Transverse colon (tissue), 4 donors: ENCODE results near the gene SPRR3. TPM values are rescaled to one million over a fixed set of nuclear protein-coding genes. Genes with fewer than 3 reads are reported as not detected.

Experiments used
- DNase-seq: peaks from one replicate; pipeline ENCODE4 v3.0.0-alpha.2; 2019
- H3K27ac ChIP-seq, 4 donors: fragments of 200-600 bp; sonication (generic); 2 replicates each; pipeline ENCODE4 v1.5.1; 2016 to 2018; ENCODE audit warnings: inconsistent platforms in 4 of 4
- H3K27me3 ChIP-seq: fragments of 200-600 bp; sonication (generic); 2 replicates; pipeline ENCODE4 v1.5.1; 2017; ENCODE audit warnings: inconsistent platforms
- H3K36me3 ChIP-seq, 4 donors: fragments of 200-600 bp; sonication (generic); 2 replicates each; pipeline ENCODE4 v1.5.1; 2017 to 2019; ENCODE audit warnings: inconsistent platforms in 4 of 4
- H3K4me1 ChIP-seq, 4 donors: fragments of 200-600 bp; sonication (generic); 2 replicates each; pipeline ENCODE4 v1.5.1; 2017 to 2020; ENCODE audit warnings: inconsistent platforms in 4 of 4
- H3K4me3 ChIP-seq, 4 donors: fragments of 200-600 bp; sonication (generic); 1 replicate in 1 of 4; 2 replicates in 3 of 4; pipeline versions ENCODE4 v1.5.1 to v1.6.1; 2017 to 2019; ENCODE audit warnings: inconsistent platforms in 4 of 4
- H3K9me3 ChIP-seq, 2 donors: fragments of 200-600 bp; sonication (generic); 2 replicates each; pipeline ENCODE4 v1.5.1; 2017 to 2019; ENCODE audit warnings: inconsistent platforms in 2 of 2
- EP300 ChIP-seq: sonication (generic); formaldehyde crosslinking; IDR thresholded peaks from one replicate; pipeline ENCODE4 v1.6.1; 2017; ENCODE audit warnings: antibody characterized with exemption, low read depth
- POLR2A ChIP-seq: fragments of 450-650 bp; IDR thresholded peaks from one replicate; pipeline ENCODE4 v1.6.1; 2016; ENCODE audit warnings: antibody characterized with exemption, mild to moderate bottlenecking, moderate library complexity
- POLR2AphosphoS5 ChIP-seq, 3 donors: sonication (generic); formaldehyde crosslinking; IDR thresholded peaks; one replicate each; pipeline ENCODE4 v1.6.1; 2016; ENCODE audit warnings: antibody characterized with exemption in 3 of 3
- WGBS, 2 donors: methylation state at CpG; one replicate each; pipeline ENCODE4 v1.1.5; 2018; ENCODE audit warnings: low coverage in 1 of 2; 5-methylcytosine and 5-hydroxymethylcytosine counted together
- in situ Hi-C, 4 donors: fragments of 200-750 bp; cut with MboI; loops; one replicate each; pipeline versions ENCODE4 v1.15.0 to v1.15.1; 2017; ENCODE audit warnings: low sequenced_read_pairs in 3 of 4, low pct_ligation_motif_present in 1 of 4, low pct_unique_long_range_greater_than_20kb in 1 of 4
- intact Hi-C: fragments of 100-400 bp; cut with DNase I; formaldehyde crosslinking; loops from one replicate; pipeline ENCODE4 v1.15.1; 2023; ENCODE audit warnings: low total_unique reads
- small RNA-seq, 4 donors: library from RNA; depleted of rRNA; stranded (forward); fragments of <200 nt; gene quantifications; one replicate each; pipeline ENCODE3, GENCODE V24; 2016
- total RNA-seq, 4 donors: library from RNA; depleted of rRNA; stranded (reverse); fragments of >200 nt; gene quantifications; one replicate each; pipeline ENCODE4 v1.1.0, GENCODE V29; 2016
- TF ChIP-seq, protein P1 (sequence below), 5 experiments: fragments of 200-600 bp in 3 of 5; fragments of 450-650 bp in 2 of 5; sonication (generic) in 3 of 5; IDR thresholded peaks; 1 replicate in 2 of 5; 2 replicates in 3 of 5; pipeline ENCODE4 v1.5.1; 2016 to 2017; ENCODE audit warnings: antibody characterized with exemption in 5 of 5, inconsistent platforms in 3 of 5, mild to moderate bottlenecking in 2 of 5, moderate library complexity in 1 of 5

SPRR3 gene
- total RNA-seq, 4 donors from 2014 or later = not detected

GRCh38 chr1:153032677-153033308 lies 31.2 kb downstream of the SPRR3 start:
- H3K9me3 ChIP-seq = no peaks in the 10 kb centered on the region
- DNase-seq = no peak
- H3K36me3 ChIP-seq = no peaks in the 10 kb centered on the region
- H3K27me3 ChIP-seq = no peaks in the 10 kb centered on the region
- in situ Hi-C loops (no loop called here), intact Hi-C loops (no loop called here)
- 44 to 60% methylated on average over 2 to 3 of the region's 3 CpGs for WGBS, 2 donors
- TF ChIP-seq, protein P1, sequence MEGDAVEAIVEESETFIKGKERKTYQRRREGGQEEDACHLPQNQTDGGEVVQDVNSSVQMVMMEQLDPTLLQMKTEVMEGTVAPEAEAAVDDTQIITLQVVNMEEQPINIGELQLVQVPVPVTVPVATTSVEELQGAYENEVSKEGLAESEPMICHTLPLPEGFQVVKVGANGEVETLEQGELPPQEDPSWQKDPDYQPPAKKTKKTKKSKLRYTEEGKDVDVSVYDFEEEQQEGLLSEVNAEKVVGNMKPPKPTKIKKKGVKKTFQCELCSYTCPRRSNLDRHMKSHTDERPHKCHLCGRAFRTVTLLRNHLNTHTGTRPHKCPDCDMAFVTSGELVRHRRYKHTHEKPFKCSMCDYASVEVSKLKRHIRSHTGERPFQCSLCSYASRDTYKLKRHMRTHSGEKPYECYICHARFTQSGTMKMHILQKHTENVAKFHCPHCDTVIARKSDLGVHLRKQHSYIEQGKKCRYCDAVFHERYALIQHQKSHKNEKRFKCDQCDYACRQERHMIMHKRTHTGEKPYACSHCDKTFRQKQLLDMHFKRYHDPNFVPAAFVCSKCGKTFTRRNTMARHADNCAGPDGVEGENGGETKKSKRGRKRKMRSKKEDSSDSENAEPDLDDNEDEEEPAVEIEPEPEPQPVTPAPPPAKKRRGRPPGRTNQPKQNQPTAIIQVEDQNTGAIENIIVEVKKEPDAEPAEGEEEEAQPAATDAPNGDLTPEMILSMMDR (IDR thresholded peaks at IDR 0.05) = no peak
- no peak for TF ChIP-seq POLR2AphosphoS5 (IDR thresholded peaks at IDR 0.05)
- TF ChIP-seq POLR2A = no peak
- no peak for TF ChIP-seq EP300
- no peak overlapping the region for H3K4me3 ChIP-seq
- H3K27ac ChIP-seq = no peak overlapping the region
- no peaks in the 10 kb centered on the region for H3K4me1 ChIP-seq

DNA sequence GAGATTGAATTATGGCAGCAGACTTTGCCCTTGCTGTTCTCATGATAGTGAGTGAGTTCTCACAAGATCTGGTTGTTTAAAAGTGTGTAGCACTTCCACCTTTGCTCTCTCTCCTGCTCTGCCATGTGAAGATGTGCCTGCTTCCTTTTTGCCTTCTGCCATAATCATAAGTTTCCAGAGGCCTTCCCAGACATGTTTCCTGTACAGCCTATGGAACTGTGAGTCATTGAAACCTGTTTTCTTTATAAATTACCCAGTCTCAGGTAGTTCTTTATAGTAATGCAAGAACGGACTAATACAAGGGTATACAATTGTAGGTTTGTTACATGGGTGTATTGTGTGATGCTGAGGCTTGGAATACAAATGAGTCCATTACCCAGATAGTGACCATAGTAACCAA lies 33.7 kb downstream of the SPRR3 start:
- Histone ChIP-seq H3K27ac (no peak overlapping the region), H3K36me3 (no peaks in the 10 kb centered on the region), H3K27me3 (no peaks in the 10 kb centered on the region), H3K4me1 (no peaks in the 10 kb centered on the region), H3K9me3 (no peaks in the 10 kb centered on the region), H3K4me3 (no peak overlapping the region)
- intact Hi-C loops = no loop called here
- 80 to 100% methylated on average over 1 of the region's 1 CpG for whole genome bisulfite sequencing, 2 donors
- TF ChIP-seq, protein P1 (IDR thresholded peaks at IDR 0.05) = no peak
- TF ChIP-seq POLR2AphosphoS5 (IDR thresholded peaks at IDR 0.05) = no peak
- TF ChIP-seq EP300 = no peak
- no peak for DNase-seq
- in situ Hi-C loops = no loop called here

DNA sequence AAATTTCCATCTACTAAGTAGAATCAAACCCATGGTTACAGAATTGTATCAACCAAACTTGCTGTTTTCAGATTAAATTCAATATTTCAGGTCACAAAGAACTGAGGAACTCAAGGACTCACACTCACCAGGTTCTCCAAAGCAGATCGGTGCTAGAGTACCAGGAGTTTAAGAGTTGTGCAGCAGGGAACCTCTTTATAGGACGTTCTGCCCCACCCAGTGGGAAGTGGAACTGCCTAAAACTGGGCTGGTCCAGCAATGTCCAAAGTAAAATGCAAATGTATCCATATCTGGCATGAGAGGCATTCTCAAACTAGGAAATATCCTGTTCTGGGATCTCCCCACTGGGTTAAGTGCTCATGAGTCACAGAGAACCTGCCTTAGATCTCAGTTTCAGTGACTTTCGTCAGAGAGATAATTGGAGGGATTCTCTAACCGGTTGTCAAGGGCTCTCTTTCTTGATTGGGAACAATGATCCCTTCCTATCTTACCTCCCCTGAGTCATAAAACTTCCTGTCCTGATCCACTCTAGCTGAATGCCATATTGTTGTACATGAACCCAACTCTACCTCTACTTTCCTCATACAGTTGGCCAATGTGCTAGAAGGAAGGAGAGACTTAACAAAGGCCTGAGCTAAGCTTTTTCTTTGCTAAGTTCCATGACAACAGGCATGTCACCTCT lies 39.5 kb downstream of the SPRR3 start, which contains the start of gene SPRR2D:
SPRR2D (minus strand) TSS at position 171 of the 682 bp plus-strand sequence. CDS start 774 bp downstream, outside the sequence.
- no peak for TF ChIP-seq EP300
- no peak for TF ChIP-seq POLR2AphosphoS5 (IDR thresholded peaks at IDR 0.05)
- TF ChIP-seq, protein P1 (IDR thresholded peaks at IDR 0.05) = no peak
- TF ChIP-seq POLR2A = no peak
- H3K27ac ChIP-seq = no peak within 1 kb of the TSS
- no peaks in the 10 kb centered on the region for H3K4me1 ChIP-seq
- in situ Hi-C loops = no loop called here
- no peaks in the 10 kb centered on the region for H3K27me3 ChIP-seq
- H3K36me3 ChIP-seq = no peaks in the 10 kb centered on the region
- DNase-seq = no peak
- no peak within 1 kb of the TSS for H3K4me3 ChIP-seq
- 58 to 92% methylated on average over 2 to 4 of the region's 4 CpGs for WGBS, 2 donors
- intact Hi-C loops = no loop called here
- H3K9me3 ChIP-seq = no peaks in the 10 kb centered on the region

DNA sequence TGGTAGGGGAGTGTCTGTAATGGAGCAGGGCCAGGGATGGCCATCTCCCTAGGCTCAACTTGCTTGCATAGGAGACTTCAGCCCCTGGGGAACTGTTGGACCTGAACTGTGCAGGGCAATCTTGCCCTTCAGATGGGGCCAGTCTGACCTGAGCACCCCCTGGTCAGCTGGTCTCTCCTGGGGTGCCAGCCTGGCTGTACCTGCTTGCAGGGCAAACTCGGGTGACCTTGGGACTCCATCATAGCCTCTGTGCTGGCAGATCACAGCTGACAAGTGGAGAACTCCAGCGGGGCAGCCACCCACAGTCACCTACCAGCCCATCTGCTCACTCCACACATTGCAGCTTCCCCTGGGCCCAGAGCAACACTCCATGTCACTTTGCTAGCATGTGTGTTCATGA lies 47.7 kb downstream of the SPRR3 start:
- 94% methylated on average over 2 of the region's 2 CpGs; no CpG with 5 or more reads in 1 of the 2 donors for WGBS, 2 donors
- in situ Hi-C loops = no loop called here
- no peak for TF ChIP-seq POLR2A
- TF ChIP-seq POLR2AphosphoS5 (IDR thresholded peaks at IDR 0.05) = no peak
- TF ChIP-seq, protein P1 (IDR thresholded peaks at IDR 0.05) = no peak
- no peak for TF ChIP-seq EP300
- Histone ChIP-seq H3K27me3 (no peaks in the 10 kb centered on the region), H3K36me3 (no peaks in the 10 kb centered on the region), H3K9me3 (no peaks in the 10 kb centered on the region), H3K4me1 (no peaks in the 10 kb centered on the region), H3K4me3 (no peak overlapping the region), H3K27ac (no peak overlapping the region)
- intact Hi-C loops = no loop called here
- DNase-seq = no peak

Small RNA genes within 50 kb of the gene (small RNA-seq; reads per million reads assigned to genes)
- 0 reads per million in 4 donors for gene AL356867.1
- gene RF00322 = 0 reads per million in 4 donors
- gene SPRR1A = 0 reads per million in 4 donors

Other genes with a start within 250 kb of the SPRR3 start
- gene KPRP, start 243.7 kb upstream of the SPRR3 start, total RNA-seq = not detected
- gene LCE1F, start 226.6 kb upstream of the SPRR3 start, total RNA-seq = not detected
- gene LCE1E, start 215.5 kb upstream of the SPRR3 start, total RNA-seq = not detected
- not detected for gene LCE1D, start 205.0 kb upstream of the SPRR3 start, total RNA-seq
- gene LCE1C, start 195.1 kb upstream of the SPRR3 start, total RNA-seq = not detected
- gene LCE1B, start 189.8 kb upstream of the SPRR3 start, total RNA-seq = not detected
- not detected for gene LCE1A, start 174.3 kb upstream of the SPRR3 start, total RNA-seq
- not detected for gene LCE6A, start 158.9 kb upstream of the SPRR3 start, total RNA-seq
- gene LCE7A, start 141.8 kb upstream of the SPRR3 start, total RNA-seq = not detected
- not detected for gene SMCP, start 123.4 kb upstream of the SPRR3 start, total RNA-seq
- gene IVL, start 93.2 kb upstream of the SPRR3 start, total RNA-seq = not detected
- gene SPRR5, start 54.5 kb upstream of the SPRR3 start, total RNA-seq = not detected
- not detected for gene SPRR4, start 31.1 kb upstream of the SPRR3 start, total RNA-seq
- gene SPRR1A, start 17.7 kb upstream of the SPRR3 start, total RNA-seq = not detected
- not detected for gene SPRR1B, start 29.5 kb downstream of the SPRR3 start, total RNA-seq
- gene SPRR2D, start 39.4 kb downstream of the SPRR3 start, total RNA-seq = not detected
- gene SPRR2A, start 55.8 kb downstream of the SPRR3 start, total RNA-seq = not detected
- not detected for gene SPRR2B, start 69.9 kb downstream of the SPRR3 start, total RNA-seq
- not detected for gene SPRR2E, start 92.8 kb downstream of the SPRR3 start, total RNA-seq
- not detected for gene SPRR2F, start 111.8 kb downstream of the SPRR3 start, total RNA-seq
- gene SPRR2G, start 149.1 kb downstream of the SPRR3 start, total RNA-seq = not detected
- gene LELP1, start 201.7 kb downstream of the SPRR3 start, total RNA-seq = not detected
- gene PRR9, start 215.8 kb downstream of the SPRR3 start, total RNA-seq = not detected